ENCODE results near the gene MYADML2.

Gene MYADML2

GRCh38 chr17:81992306-81993102 lies 45.5 kb upstream of the MYADML2 start:
- no peak overlapping the region for H2BK5ac ChIP-seq (ENCODE audit: low read length)
- no peak overlapping the region for H3K4me3 ChIP-seq (ENCODE audit: low read length)
- H2AK5ac ChIP-seq (ENCODE audit: low read length) = no peak overlapping the region
- no peak overlapping the region for H3K27ac ChIP-seq (ENCODE audit: low read depth, low read length)
- no peak overlapping the region for H4K5ac ChIP-seq (ENCODE audit: low read length)
- H3K18ac ChIP-seq (ENCODE audit: low read length) = no peak overlapping the region
- no peak overlapping the region for H3K4ac ChIP-seq (ENCODE audit: low read depth, low read length)
- H3K4me2 ChIP-seq (ENCODE audit: low read length) = no peak overlapping the region
- H2BK15ac ChIP-seq (replicated peaks; ENCODE audit: low read depth) = no peak overlapping the region
- H3K27me3 ChIP-seq (ENCODE audit: insufficient read depth, low read length, poor library complexity) = no peaks in the 10 kb centered on the region
- no peak overlapping the region for H2BK120ac ChIP-seq (ENCODE audit: low read depth, low read length)
- H3K79me1 ChIP-seq (ENCODE audit: low read length) = peaks cover 1% of the 10 kb centered on the region
- H3K4me1 ChIP-seq (ENCODE audit: control insufficient read depth, low read depth, low read length) = peaks cover 3% of the 10 kb centered on the region
- H3K23ac ChIP-seq (ENCODE audit: low read length) = no peak overlapping the region
- no peaks in the 10 kb centered on the region for H3K36me3 ChIP-seq (ENCODE audit: control insufficient read depth, insufficient read depth, low read length)
- H3K9ac ChIP-seq (ENCODE audit: low read length) = peak overlapping the region; percentile 25
- H4K8ac ChIP-seq (ENCODE audit: low read depth, low read length) = no peak overlapping the region
- WGBS (ENCODE audit: extremely low coverage, insufficient coverage, low lambda C conversion rate) = no CpG with 5 or more reads among the region's 31 CpGs
- H3K56ac ChIP-seq (ENCODE audit: low read length) = peak overlapping the region; percentile 53
- no peak for DNase-seq
- H3K79me2 ChIP-seq (ENCODE audit: control insufficient read depth, insufficient read depth, low read length) = no peaks in the 10 kb centered on the region

DNA sequence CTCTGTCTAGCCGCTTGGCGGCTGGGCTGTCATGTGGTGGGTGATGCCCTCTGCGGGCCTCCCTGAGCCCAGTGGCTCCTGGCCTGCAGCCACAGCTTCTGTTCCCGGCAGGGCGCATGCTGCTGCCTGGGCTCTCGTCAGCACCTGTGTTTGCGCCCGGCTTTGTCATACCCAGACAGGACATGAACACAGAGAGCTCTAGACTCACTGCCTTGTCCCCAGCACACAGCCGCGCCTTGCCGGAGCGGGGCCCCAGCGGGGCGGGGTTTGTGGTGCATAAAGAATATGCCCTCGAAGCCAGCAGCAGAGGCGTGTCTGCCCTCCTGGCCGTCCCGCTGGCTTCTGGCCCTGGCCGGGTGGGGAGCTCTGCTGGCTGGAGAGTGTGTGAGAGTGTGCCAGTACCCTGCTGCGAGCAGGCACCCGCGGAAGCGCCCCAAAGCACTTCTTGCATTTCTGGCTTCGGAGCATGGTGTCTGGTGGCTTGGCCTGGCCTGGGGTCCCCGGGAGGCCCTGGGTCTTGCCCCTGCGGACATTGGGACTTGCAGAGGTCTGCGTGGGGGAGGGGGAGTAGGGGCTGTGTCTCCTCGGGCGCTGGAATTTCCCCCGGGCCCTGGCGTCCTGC lies 44.8 kb upstream of the MYADML2 start:
- no peak overlapping the region for H2AK5ac ChIP-seq (ENCODE audit: low read length)
- no peak overlapping the region for H2BK120ac ChIP-seq (ENCODE audit: low read depth, low read length)
- no peak overlapping the region for H2BK5ac ChIP-seq (ENCODE audit: low read length)
- H3K79me2 ChIP-seq (ENCODE audit: control insufficient read depth, insufficient read depth, low read length) = no peaks in the 10 kb centered on the region
- H3K9ac ChIP-seq (ENCODE audit: low read length) = peak overlapping the region; percentile 25
- no peaks in the 10 kb centered on the region for H3K27me3 ChIP-seq (ENCODE audit: insufficient read depth, low read length, poor library complexity)
- H3K79me1 ChIP-seq (ENCODE audit: low read length) = peaks cover 1% of the 10 kb centered on the region
- H3K4me1 ChIP-seq (ENCODE audit: control insufficient read depth, low read depth, low read length) = peaks cover 3% of the 10 kb centered on the region
- H3K23ac ChIP-seq (ENCODE audit: low read length) = peak overlapping the region; percentile 56
- no peak overlapping the region for H4K5ac ChIP-seq (ENCODE audit: low read length)
- H2BK15ac ChIP-seq (replicated peaks; ENCODE audit: low read depth) = no peak overlapping the region
- WGBS (ENCODE audit: extremely low coverage, insufficient coverage, low lambda C conversion rate) = no CpG with 5 or more reads among the region's 31 CpGs
- no peak overlapping the region for H3K4me2 ChIP-seq (ENCODE audit: low read length)
- H3K27ac ChIP-seq (ENCODE audit: low read depth, low read length) = peak overlapping the region; percentile 14
- H3K18ac ChIP-seq (ENCODE audit: low read length) = no peak overlapping the region
- H3K36me3 ChIP-seq (ENCODE audit: control insufficient read depth, insufficient read depth, low read length) = no peaks in the 10 kb centered on the region
- H4K8ac ChIP-seq (ENCODE audit: low read depth, low read length) = no peak overlapping the region
- peak overlapping the region; percentile 53 for H3K56ac ChIP-seq (ENCODE audit: low read length)
- no peak for DNase-seq
- no peak overlapping the region for H3K4me3 ChIP-seq (ENCODE audit: low read length)
- no peak overlapping the region for H3K4ac ChIP-seq (ENCODE audit: low read depth, low read length)

DNA sequence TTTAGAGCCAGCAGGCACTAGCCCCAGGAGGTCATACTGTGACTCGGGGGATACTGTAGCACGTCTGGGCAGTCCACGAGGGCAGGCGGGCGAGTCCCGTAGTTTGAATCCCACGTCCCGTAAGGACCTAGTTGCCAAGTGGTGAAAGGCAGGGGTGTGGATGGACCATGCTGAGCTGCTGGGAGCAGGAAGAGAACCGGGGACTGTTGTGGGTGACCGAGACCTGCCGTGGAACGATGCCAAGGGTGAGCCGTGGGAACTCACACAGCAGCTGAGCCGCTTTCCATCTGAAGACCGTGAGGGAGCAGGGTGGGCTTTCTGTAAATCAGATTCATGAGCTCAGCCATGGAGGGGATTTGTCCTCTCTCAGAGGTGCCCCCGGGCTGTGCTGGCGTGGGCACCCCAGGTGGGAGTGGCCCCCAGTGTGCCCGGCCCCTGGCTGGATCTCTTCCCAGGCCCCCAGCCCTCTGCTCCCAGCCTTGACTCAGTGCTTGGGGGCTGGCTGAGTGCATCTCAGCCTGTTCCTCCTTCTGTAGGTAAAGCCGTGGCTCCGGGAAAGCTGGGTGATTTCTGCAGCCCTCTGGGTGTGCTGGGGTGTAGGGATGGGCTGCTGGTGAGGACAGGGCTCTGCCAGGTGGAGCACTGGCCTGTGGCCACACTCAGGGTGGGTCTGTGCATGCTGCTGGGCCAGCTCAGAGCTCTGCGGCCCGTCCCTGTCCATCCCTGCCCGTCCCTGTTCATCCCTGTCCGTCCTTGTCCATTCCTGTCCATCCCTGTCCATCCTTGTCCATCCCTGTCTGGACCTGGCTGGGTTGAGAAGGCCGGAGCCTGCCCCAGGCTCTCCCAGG lies 44.0 kb upstream of the MYADML2 start:
- Histone ChIP-seq H3K27me3 (ENCODE audit: insufficient read depth, low read length, poor library complexity) (no peaks in the 10 kb centered on the region), H3K79me1 (ENCODE audit: low read length) (peaks cover 1% of the 10 kb centered on the region), H3K4me3 (ENCODE audit: low read length) (no peak overlapping the region), H3K4me2 (ENCODE audit: low read length) (no peak overlapping the region), H3K4ac (ENCODE audit: low read depth, low read length) (no peak overlapping the region), H3K23ac (ENCODE audit: low read length) (no peak overlapping the region), H2AK5ac (ENCODE audit: low read length) (no peak overlapping the region), H2BK120ac (ENCODE audit: low read depth, low read length) (no peak overlapping the region), H3K9ac (ENCODE audit: low read length) (no peak overlapping the region), H3K18ac (ENCODE audit: low read length) (no peak overlapping the region), H3K27ac (ENCODE audit: low read depth, low read length) (no peak overlapping the region), H4K8ac (ENCODE audit: low read depth, low read length) (no peak overlapping the region), H4K5ac (ENCODE audit: low read length) (no peak overlapping the region), H3K79me2 (ENCODE audit: control insufficient read depth, insufficient read depth, low read length) (no peaks in the 10 kb centered on the region), H3K56ac (ENCODE audit: low read length) (peak overlapping the region; percentile 50), H3K36me3 (ENCODE audit: control insufficient read depth, insufficient read depth, low read length) (no peaks in the 10 kb centered on the region), H3K4me1 (ENCODE audit: control insufficient read depth, low read depth, low read length) (peaks cover 3% of the 10 kb centered on the region), H2BK15ac (replicated peaks; ENCODE audit: low read depth) (no peak overlapping the region), H2BK5ac (ENCODE audit: low read length) (no peak overlapping the region)
- WGBS (ENCODE audit: extremely low coverage, insufficient coverage, low lambda C conversion rate) = no CpG with 5 or more reads among the region's 25 CpGs
- DNase-seq = no peak

DNA sequence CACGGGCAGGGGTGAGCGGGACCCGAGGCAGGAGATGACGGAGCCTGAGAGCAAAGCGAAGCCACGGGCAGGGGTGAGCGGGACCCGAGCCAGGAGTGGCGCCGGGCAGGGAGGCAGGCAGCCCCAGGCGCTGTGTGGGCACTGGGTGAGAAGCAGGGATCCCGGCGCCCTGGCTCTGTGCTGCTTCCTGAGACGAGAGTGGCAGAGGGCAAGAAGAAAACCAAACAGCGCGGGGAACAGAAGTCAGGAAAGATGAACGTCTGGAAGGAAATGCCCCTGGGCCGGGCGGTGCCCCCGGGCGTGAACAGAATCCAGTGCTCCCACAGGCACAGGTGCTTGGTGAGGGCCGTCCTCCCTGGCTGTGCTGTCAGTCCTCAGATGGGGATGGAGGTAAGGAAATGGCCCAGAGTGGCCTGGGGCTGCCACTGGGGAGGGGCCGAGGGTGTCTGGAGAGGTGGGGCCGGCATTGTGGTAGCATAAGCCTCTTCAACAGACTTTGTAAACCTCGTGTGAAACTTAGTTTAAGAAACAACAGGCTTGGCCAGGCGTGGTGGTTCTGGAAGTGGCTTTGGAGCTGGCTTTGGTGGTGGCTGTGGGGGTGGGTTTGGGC lies 40.2 kb upstream of the MYADML2 start:
- Histone ChIP-seq H3K27me3 (ENCODE audit: insufficient read depth, low read length, poor library complexity) (no peaks in the 10 kb centered on the region), H3K27ac (ENCODE audit: low read depth, low read length) (no peak overlapping the region), H3K23ac (ENCODE audit: low read length) (no peak overlapping the region), H3K4me1 (ENCODE audit: control insufficient read depth, low read depth, low read length) (peaks cover 3% of the 10 kb centered on the region), H3K18ac (ENCODE audit: low read length) (no peak overlapping the region), H2BK15ac (replicated peaks; ENCODE audit: low read depth) (no peak overlapping the region), H2AK5ac (ENCODE audit: low read length) (no peak overlapping the region), H3K36me3 (ENCODE audit: control insufficient read depth, insufficient read depth, low read length) (peaks cover 5% of the 10 kb centered on the region), H3K79me2 (ENCODE audit: control insufficient read depth, insufficient read depth, low read length) (no peaks in the 10 kb centered on the region), H2BK120ac (ENCODE audit: low read depth, low read length) (no peak overlapping the region), H3K56ac (ENCODE audit: low read length) (no peak overlapping the region), H3K4ac (ENCODE audit: low read depth, low read length) (no peak overlapping the region), H3K4me3 (ENCODE audit: low read length) (no peak overlapping the region), H4K5ac (ENCODE audit: low read length) (no peak overlapping the region), H2BK5ac (ENCODE audit: low read length) (no peak overlapping the region), H3K79me1 (ENCODE audit: low read length) (peaks cover 1% of the 10 kb centered on the region), H3K9ac (ENCODE audit: low read length) (no peak overlapping the region), H3K4me2 (ENCODE audit: low read length) (no peak overlapping the region), H4K8ac (ENCODE audit: low read depth, low read length) (no peak overlapping the region)
- WGBS (ENCODE audit: extremely low coverage, insufficient coverage, low lambda C conversion rate) = no CpG with 5 or more reads among the region's 26 CpGs
- DNase-seq = no peak

DNA sequence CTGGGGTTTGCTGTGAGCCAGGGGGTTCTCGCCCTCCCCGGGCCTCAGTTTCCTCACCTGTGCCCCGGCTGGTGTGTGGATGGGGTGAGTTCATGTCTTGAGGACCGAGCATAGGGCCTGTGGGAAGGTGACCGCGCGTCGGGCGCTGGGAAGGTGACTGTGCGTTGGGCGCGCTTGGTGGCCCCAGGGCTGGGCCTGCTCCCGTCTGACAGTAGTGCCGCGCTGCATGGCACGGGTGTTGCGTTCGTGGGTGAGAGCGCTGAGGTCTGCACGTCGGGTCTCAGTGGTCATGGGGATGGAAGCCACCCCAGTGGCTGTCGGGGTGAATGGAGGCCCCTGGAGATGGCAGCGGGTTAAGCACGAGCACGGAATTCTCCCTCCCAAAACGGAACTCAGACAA lies 39.6 kb upstream of the MYADML2 start:
- no peak overlapping the region for H2BK5ac ChIP-seq (ENCODE audit: low read length)
- no peak for DNase-seq

More for the DNA sequence above, 39.6 kb upstream of the MYADML2 start:
- no peak overlapping the region for H3K27ac ChIP-seq (ENCODE audit: low read depth, low read length)
- H4K5ac ChIP-seq (ENCODE audit: low read length) = no peak overlapping the region
- H3K4me1 ChIP-seq (ENCODE audit: control insufficient read depth, low read depth, low read length) = no peaks in the 10 kb centered on the region
- H3K79me2 ChIP-seq (ENCODE audit: control insufficient read depth, insufficient read depth, low read length) = no peaks in the 10 kb centered on the region
- H3K4ac ChIP-seq (ENCODE audit: low read depth, low read length) = no peak overlapping the region
- no peak overlapping the region for H2AK5ac ChIP-seq (ENCODE audit: low read length)
- H3K18ac ChIP-seq (ENCODE audit: low read length) = no peak overlapping the region
- H3K56ac ChIP-seq (ENCODE audit: low read length) = no peak overlapping the region
- no CpG with 5 or more reads among the region's 26 CpGs for WGBS (ENCODE audit: extremely low coverage, insufficient coverage, low lambda C conversion rate)
- H3K4me2 ChIP-seq (ENCODE audit: low read length) = no peak overlapping the region
- peaks cover 1% of the 10 kb centered on the region for H3K79me1 ChIP-seq (ENCODE audit: low read length)
- peaks cover 5% of the 10 kb centered on the region for H3K36me3 ChIP-seq (ENCODE audit: control insufficient read depth, insufficient read depth, low read length)
- no peak overlapping the region for H4K8ac ChIP-seq (ENCODE audit: low read depth, low read length)
- H3K27me3 ChIP-seq (ENCODE audit: insufficient read depth, low read length, poor library complexity) = no peaks in the 10 kb centered on the region
- no peak overlapping the region for H3K23ac ChIP-seq (ENCODE audit: low read length)
- no peak overlapping the region for H3K4me3 ChIP-seq (ENCODE audit: low read length)
- no peak overlapping the region for H2BK15ac ChIP-seq (replicated peaks; ENCODE audit: low read depth)
- H3K9ac ChIP-seq (ENCODE audit: low read length) = no peak overlapping the region
- no peak overlapping the region for H2BK120ac ChIP-seq (ENCODE audit: low read depth, low read length)
